IMR-90 (cell line): Measurements from ENCODE around the gene B4GALT1.

Experiments
- SMC3 ChIP-seq: fragments of 150-350 bp; IDR thresholded peaks from 2 replicates; pipeline ENCODE4 v1.6.1; 2016; ENCODE audit warnings: low read depth, mild to moderate bottlenecking, antibody characterized with exemption, low read length, moderate library complexity
- TF ChIP-seq, protein P1 (sequence below): conservative IDR thresholded peaks from 2 replicates; pipeline ENCODE4 v1.5.1; 2012; ENCODE audit warnings: mild to moderate bottlenecking, low read depth, low read length, improper control_type of control experiment

DNA sequence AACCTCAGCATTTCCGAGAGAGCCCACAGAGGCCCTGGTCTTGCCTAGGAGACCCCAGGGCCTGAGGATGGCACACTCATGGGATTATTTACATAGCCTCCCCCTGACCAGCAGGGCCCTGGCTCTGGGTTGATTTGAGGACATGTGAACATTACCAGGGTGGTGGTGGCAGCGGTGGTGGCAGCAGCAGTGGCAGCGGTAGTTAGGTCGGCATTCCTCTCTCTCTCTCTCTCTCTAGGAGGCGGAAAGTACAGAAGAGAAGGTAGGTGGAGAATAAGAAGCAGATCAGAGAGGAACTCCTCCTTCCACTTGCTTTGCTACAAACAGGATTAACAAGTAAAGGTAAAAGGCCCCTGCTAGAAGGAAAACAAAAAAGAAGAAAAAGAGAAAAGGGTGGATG, 39.3 kb downstream of the B4GALT1 start:
- TF ChIP-seq SMC3, result no peak
- TF ChIP-seq, protein P1, sequence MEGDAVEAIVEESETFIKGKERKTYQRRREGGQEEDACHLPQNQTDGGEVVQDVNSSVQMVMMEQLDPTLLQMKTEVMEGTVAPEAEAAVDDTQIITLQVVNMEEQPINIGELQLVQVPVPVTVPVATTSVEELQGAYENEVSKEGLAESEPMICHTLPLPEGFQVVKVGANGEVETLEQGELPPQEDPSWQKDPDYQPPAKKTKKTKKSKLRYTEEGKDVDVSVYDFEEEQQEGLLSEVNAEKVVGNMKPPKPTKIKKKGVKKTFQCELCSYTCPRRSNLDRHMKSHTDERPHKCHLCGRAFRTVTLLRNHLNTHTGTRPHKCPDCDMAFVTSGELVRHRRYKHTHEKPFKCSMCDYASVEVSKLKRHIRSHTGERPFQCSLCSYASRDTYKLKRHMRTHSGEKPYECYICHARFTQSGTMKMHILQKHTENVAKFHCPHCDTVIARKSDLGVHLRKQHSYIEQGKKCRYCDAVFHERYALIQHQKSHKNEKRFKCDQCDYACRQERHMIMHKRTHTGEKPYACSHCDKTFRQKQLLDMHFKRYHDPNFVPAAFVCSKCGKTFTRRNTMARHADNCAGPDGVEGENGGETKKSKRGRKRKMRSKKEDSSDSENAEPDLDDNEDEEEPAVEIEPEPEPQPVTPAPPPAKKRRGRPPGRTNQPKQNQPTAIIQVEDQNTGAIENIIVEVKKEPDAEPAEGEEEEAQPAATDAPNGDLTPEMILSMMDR, result no peak
